RWPE2 (cell line): ENCODE data around the gene ADSS1.

Source experiments
- ATAC-seq: fragments of 200-7000 bp; cut with Tn5 transposase; 3 replicates; pipeline ENCODE4 v1.9.1; 2021; ENCODE audit warnings: low read depth
- DNase-seq: peaks from one replicate; pipeline ENCODE4 v3.0.0-alpha.2; 2020; ENCODE audit warnings: low spot score
- H3K27ac ChIP-seq: fragments of 450-650 bp; 2 replicates; pipeline ENCODE4 v1.5.1; 2017; ENCODE audit warnings: mild to moderate bottlenecking; ENCODE audit not compliant: poor library complexity, severe bottlenecking
- H3K27me3 ChIP-seq: fragments of 250-450 bp; sonication (Bioruptor Pico); 2 replicates; pipeline ENCODE4 v1.5.1; 2021; ENCODE audit warnings: mild to moderate bottlenecking, moderate library complexity; ENCODE audit not compliant: insufficient read depth, poor library complexity, severe bottlenecking
- H3K36me3 ChIP-seq: fragments of 250-450 bp; sonication (Bioruptor Pico); 2 replicates; pipeline ENCODE4 v1.5.1; 2020; ENCODE audit warnings: low read depth, mild to moderate bottlenecking, moderate library complexity
- H3K4me1 ChIP-seq: fragments of 250-450 bp; sonication (Bioruptor Pico); 2 replicates; pipeline ENCODE4 v1.5.1; 2021; ENCODE audit warnings: mild to moderate bottlenecking, moderate library complexity; ENCODE audit not compliant: insufficient read depth, poor library complexity, severe bottlenecking
- H3K4me3 ChIP-seq: fragments of 250-450 bp; sonication (Bioruptor Pico); 2 replicates; pipeline ENCODE4 v1.5.1; 2021; ENCODE audit warnings: mild to moderate bottlenecking, moderate library complexity; ENCODE audit not compliant: severe bottlenecking
- H3K9me3 ChIP-seq: fragments of 250-450 bp; sonication (Bioruptor Pico); 2 replicates; pipeline ENCODE4 v1.5.1; 2021; ENCODE audit warnings: mild to moderate bottlenecking, moderate library complexity; ENCODE audit not compliant: severe bottlenecking
- CTCF ChIP-seq: fragments of 450-650 bp; IDR thresholded peaks from one replicate; pipeline ENCODE4 v1.5.1; 2017; ENCODE audit warnings: mild to moderate bottlenecking, moderate library complexity; ENCODE audit not compliant: poor library complexity, severe bottlenecking

The ADSS1 gene

GRCh38 chr14:104677512-104678332, 46.3 kb upstream of the ADSS1 start:
- TF ChIP-seq CTCF = no peak
- ATAC-seq (peak; percentile 7), DNase-seq (no peak)
- Histone ChIP-seq H3K9me3 (no peaks in the 10 kb centered on the region), H3K4me3 (peak overlapping the region; percentile 17), H3K27ac (peak overlapping the region; percentile 97), H3K27me3 (no peaks in the 10 kb centered on the region), H3K36me3 (no peaks in the 10 kb centered on the region), H3K4me1 (peaks cover 41% of the 10 kb centered on the region)

- Histone ChIP-seq H3K4me1 (peaks cover 46% of the 10 kb centered on the region), H3K27me3 (no peaks in the 10 kb centered on the region), H3K36me3 (no peaks in the 10 kb centered on the region), H3K4me3 (peak overlapping the region; percentile 17), H3K9me3 (no peaks in the 10 kb centered on the region), H3K27ac (peak overlapping the region; percentile 97)
- ATAC-seq = no peak
- no peak for DNase-seq
- TF ChIP-seq CTCF = no peak
Observed at GRCh38 chr14:104678346-104678745, 45.7 kb upstream of the ADSS1 start.

- H3K9me3 ChIP-seq = no peaks in the 10 kb centered on the region
- H3K4me1 ChIP-seq = peaks cover 47% of the 10 kb centered on the region
- no peaks in the 10 kb centered on the region for H3K27me3 ChIP-seq
- no peak for TF ChIP-seq CTCF
- no peaks in the 10 kb centered on the region for H3K36me3 ChIP-seq
- H3K27ac ChIP-seq = peak overlapping the region; percentile 97
- no peak overlapping the region for H3K4me3 ChIP-seq
- ATAC-seq (no peak), DNase-seq (no peak)
Observed at GRCh38 chr14:104678901-104679705, 44.9 kb upstream of the ADSS1 start.

- no peak overlapping the region for H3K4me3 ChIP-seq
- H3K9me3 ChIP-seq = no peaks in the 10 kb centered on the region
- ATAC-seq = peak; percentile 71
- no peaks in the 10 kb centered on the region for H3K36me3 ChIP-seq
- peaks cover 52% of the 10 kb centered on the region for H3K4me1 ChIP-seq
- no peak for DNase-seq
- TF ChIP-seq CTCF = no peak
- peak overlapping the region; percentile 97 for H3K27ac ChIP-seq
- no peaks in the 10 kb centered on the region for H3K27me3 ChIP-seq
Observed at GRCh38 chr14:104680056-104680805, 43.8 kb upstream of the ADSS1 start.
